ENCODE data around the gene SCFD2.

GRCh38 chr4:53098681-53099121, 267.2 kb downstream of the SCFD2 start:
- no peak for TF ChIP-seq EZH2 (IDR thresholded peaks at IDR 0.05; ENCODE audit: insufficient read depth, poor library complexity, severe bottlenecking)
- no peak for TF ChIP-seq EZH2phosphoT487 (IDR thresholded peaks at IDR 0.05; ENCODE audit: insufficient read depth, low read depth)
